ENCODE results near the gene ADAM22. TPM values are rescaled to one million over a fixed set of nuclear protein-coding genes. Genes with fewer than 3 reads are reported as not detected.

The ADAM22 gene
- total and polyA plus RNA-seq, 2 of the 4 experiments (the other 2 are of a cell fraction) = 0.03 to 0.18 TPM

DNA sequence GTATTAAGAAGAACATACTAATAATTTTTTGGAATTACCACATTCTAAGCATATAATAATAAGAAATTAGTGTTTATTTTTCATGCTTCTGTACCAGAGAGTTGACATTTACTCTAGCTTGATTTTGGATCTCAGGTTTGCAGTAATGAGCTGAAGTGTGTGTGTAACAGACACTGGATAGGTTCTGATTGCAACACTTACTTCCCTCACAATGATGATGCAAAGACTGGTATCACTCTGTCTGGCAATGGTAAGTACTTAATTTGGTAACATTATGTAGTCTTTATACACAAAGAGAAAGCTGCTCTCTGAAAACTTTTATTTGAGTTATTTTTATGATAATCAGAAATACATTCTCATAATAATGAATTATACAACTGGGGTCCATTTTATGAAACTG, 231.6 kb downstream of the ADAM22 start:
- no peaks in the 10 kb centered on the region for H3K4me1 ChIP-seq (ENCODE audit: control insufficient read depth, insufficient read depth, low read length)
- no peak overlapping the region for H3K4me2 ChIP-seq (ENCODE audit: low read depth, low read length)
- no TSS peak for BruUV-seq (replicated peaks)
- dilution Hi-C loops (cut with HindIII; ENCODE audit: low sequenced_read_pairs, unreplicated experiment) (no loop called here), in situ Hi-C loops (cut with MboI; ENCODE audit: low sequenced_read_pairs) (no loop called here), intact Hi-C loops (cut with micrococcal nuclease) (no loop called here)
- no peak overlapping the region for H2AK9ac ChIP-seq (replicated peaks; ENCODE audit: low read depth, low read length, poor library complexity)
- no peak overlapping the region for H3K14ac ChIP-seq (replicated peaks; ENCODE audit: low read depth, low read length)
- no peak for DNase-seq
- H3K9me1 ChIP-seq (ENCODE audit: insufficient read depth, low read length) = no peaks in the 10 kb centered on the region
- H4K20me1 ChIP-seq (ENCODE audit: insufficient read depth, low read length) = no peaks in the 10 kb centered on the region
- no peak overlapping the region for H4K5ac ChIP-seq (ENCODE audit: low read depth, low read length)
- H3K36me3 ChIP-seq (ENCODE audit: control insufficient read depth, insufficient read depth, low read length) = no peaks in the 10 kb centered on the region
- no peak overlapping the region for H3K4me3 ChIP-seq (ENCODE audit: insufficient read depth, low read depth, low read length)
- H4K91ac ChIP-seq (ENCODE audit: insufficient read depth, low read depth, low read length) = no peak overlapping the region
- H3K56ac ChIP-seq (ENCODE audit: extremely low read depth, insufficient read depth, low read length) = no peak overlapping the region
- no peak overlapping the region for H2BK5ac ChIP-seq (ENCODE audit: low read depth, low read length, poor library complexity, severe bottlenecking)
- no peaks in the 10 kb centered on the region for H3K9me3 ChIP-seq (ENCODE audit: control insufficient read depth, insufficient read depth, low read length)
- no peak overlapping the region for H3K27ac ChIP-seq (ENCODE audit: insufficient read depth, low read length)
- no peak overlapping the region for H3K9ac ChIP-seq (ENCODE audit: low read depth, low read length)
- H3K23ac ChIP-seq (ENCODE audit: low read depth, low read length) = no peak overlapping the region
- no peak overlapping the region for H2AFZ ChIP-seq (replicated peaks; ENCODE audit: low read length, poor library complexity)
- H2AK5ac ChIP-seq (ENCODE audit: low read depth, low read length) = no peak overlapping the region
- CTCF ChIA-PET = no interaction called here
- H2BK15ac ChIP-seq (ENCODE audit: low read depth, low read length) = no peak overlapping the region
- H2BK120ac ChIP-seq (ENCODE audit: low read depth, low read length) = no peak overlapping the region
- TF ChIP-seq, protein P1, sequence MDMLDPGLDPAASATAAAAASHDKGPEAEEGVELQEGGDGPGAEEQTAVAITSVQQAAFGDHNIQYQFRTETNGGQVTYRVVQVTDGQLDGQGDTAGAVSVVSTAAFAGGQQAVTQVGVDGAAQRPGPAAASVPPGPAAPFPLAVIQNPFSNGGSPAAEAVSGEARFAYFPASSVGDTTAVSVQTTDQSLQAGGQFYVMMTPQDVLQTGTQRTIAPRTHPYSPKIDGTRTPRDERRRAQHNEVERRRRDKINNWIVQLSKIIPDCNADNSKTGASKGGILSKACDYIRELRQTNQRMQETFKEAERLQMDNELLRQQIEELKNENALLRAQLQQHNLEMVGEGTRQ (IDR thresholded peaks at IDR 0.05; ENCODE audit: low read depth, low read length) = no peak
- no peak for TF ChIP-seq RCOR1 (IDR thresholded peaks at IDR 0.05; ENCODE audit: insufficient replicate concordance, low read length)
- no peak for TF ChIP-seq RFX5 (IDR thresholded peaks at IDR 0.05; ENCODE audit: low read depth, low read length)
- no peak for TF ChIP-seq SMC3 (IDR thresholded peaks at IDR 0.05; ENCODE audit: low read depth, low read length)
- TF ChIP-seq CEBPB (IDR thresholded peaks at IDR 0.05; ENCODE audit: low read depth, low read length) = no peak
- no peak for TF ChIP-seq CHD1 (IDR thresholded peaks at IDR 0.05; ENCODE audit: low read depth, low read length)
- no peak for TF ChIP-seq MAZ (IDR thresholded peaks at IDR 0.05; ENCODE audit: borderline replicate concordance, low read depth, low read length)
- TF ChIP-seq RAD21 (IDR thresholded peaks at IDR 0.05; ENCODE audit: low read length) = no peak
- TF ChIP-seq MXI1 (IDR thresholded peaks at IDR 0.05; ENCODE audit: borderline replicate concordance, low read depth, low read length) = no peak
- TF ChIP-seq MAFK (IDR thresholded peaks at IDR 0.05; ENCODE audit: low read depth, low read length) = no peak
- no peak for TF ChIP-seq BHLHE40 (IDR thresholded peaks at IDR 0.05; ENCODE audit: low read depth, low read length)
- TF ChIP-seq, protein P2, sequence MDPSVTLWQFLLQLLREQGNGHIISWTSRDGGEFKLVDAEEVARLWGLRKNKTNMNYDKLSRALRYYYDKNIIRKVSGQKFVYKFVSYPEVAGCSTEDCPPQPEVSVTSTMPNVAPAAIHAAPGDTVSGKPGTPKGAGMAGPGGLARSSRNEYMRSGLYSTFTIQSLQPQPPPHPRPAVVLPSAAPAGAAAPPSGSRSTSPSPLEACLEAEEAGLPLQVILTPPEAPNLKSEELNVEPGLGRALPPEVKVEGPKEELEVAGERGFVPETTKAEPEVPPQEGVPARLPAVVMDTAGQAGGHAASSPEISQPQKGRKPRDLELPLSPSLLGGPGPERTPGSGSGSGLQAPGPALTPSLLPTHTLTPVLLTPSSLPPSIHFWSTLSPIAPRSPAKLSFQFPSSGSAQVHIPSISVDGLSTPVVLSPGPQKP (IDR thresholded peaks at IDR 0.05; ENCODE audit: borderline replicate concordance, low read depth, low read length) = no peak
- no peak for TF ChIP-seq NFE2L2 (IDR thresholded peaks at IDR 0.05; ENCODE audit: low read depth, low read length)
- POLR2A ChIA-PET (ENCODE audit: unreplicated experiment) = no interaction called here
- H3K27me3 ChIP-seq (ENCODE audit: control insufficient read depth, insufficient read depth, low read length) = no peaks in the 10 kb centered on the region
- no peak overlapping the region for H3K18ac ChIP-seq (ENCODE audit: low read depth, low read length)
- H3K79me1 ChIP-seq (ENCODE audit: low read depth in 1 of 2, low read length in 2 of 2) = no peaks in the 10 kb centered on the region
- H2BK20ac ChIP-seq (ENCODE audit: low read depth, low read length) = no peak overlapping the region
- no peak overlapping the region for H3K4ac ChIP-seq (ENCODE audit: low read depth, low read length)
- ATAC-seq (ENCODE audit: low read depth) = no peak
- no peak overlapping the region for H4K8ac ChIP-seq (ENCODE audit: low read depth in 2 of 2, low read length in 2 of 2)

All from IMR-90 (cell line).